Astrocyte of the spinal cord (primary cell): ENCODE data around the gene RAB4A.

Experiments
- DNase-seq: peaks from one replicate; pipeline ENCODE4 v3.0.0; 2011; ENCODE audit warnings: low read depth, low spot score
- H3K4me3 ChIP-seq: 2 replicates; pipeline ENCODE4 v1.5.1; 2011; ENCODE audit warnings: low read depth, mild to moderate bottlenecking, low read length, moderate library complexity
- CTCF ChIP-seq: IDR thresholded peaks from 2 replicates; pipeline ENCODE4 v1.5.1; 2012; ENCODE audit warnings: low read depth, mild to moderate bottlenecking, low read length, inconsistent platforms
- in situ Hi-C: cut with HindIII; loops from 2 replicates; pipeline ENCODE4 v1.10.0; 2017; ENCODE audit warnings: low sequenced_read_pairs

Gene RAB4A

GRCh38 chr1:229298420-229298819, 27.5 kb downstream of the RAB4A start:
- in situ Hi-C loops: loop anchor here (25.0 kb wide), 1 partner anchor 189 kb away; no protein-coding TSS in a partner anchor
- no peak for TF ChIP-seq CTCF
- DNase-seq: no peak
- no peak overlapping the region for H3K4me3 ChIP-seq

GRCh38 chr1:229298887-229299503, 28.1 kb downstream of the RAB4A start:
- no peak overlapping the region for H3K4me3 ChIP-seq
- no peak for DNase-seq
- TF ChIP-seq CTCF: no peak
- in situ Hi-C loops: loop anchor here (25.0 kb wide), 1 partner anchor 188 kb away; no protein-coding TSS in a partner anchor

- no peak for TF ChIP-seq CTCF
- in situ Hi-C loops: no loop called here
- H3K4me3 ChIP-seq: no peak overlapping the region
- no peak for DNase-seq
These were observed 29.3 kb downstream of the RAB4A start for GRCh38 chr1:229300099-229300757.

- no peak overlapping the region for H3K4me3 ChIP-seq
- TF ChIP-seq CTCF: no peak
- DNase-seq: no peak
- in situ Hi-C loops: no loop called here
These were observed 31.8 kb downstream of the RAB4A start for GRCh38 chr1:229302740-229303139.

- DNase-seq: no peak
- TF ChIP-seq CTCF: no peak
- H3K4me3 ChIP-seq: no peak overlapping the region
- in situ Hi-C loops: no loop called here
These were observed 32.9 kb downstream of the RAB4A start for GRCh38 chr1:229303855-229304254.

- DNase-seq: no peak
- in situ Hi-C loops: no loop called here
- H3K4me3 ChIP-seq: no peak overlapping the region
- no peak for TF ChIP-seq CTCF
These were observed 34.5 kb downstream of the RAB4A start for GRCh38 chr1:229305392-229305791.
